Neuronal stem cell (in vitro differentiated cells): ENCODE data around the gene PIK3CD.

Experiments used
- DNase-seq: peaks from one replicate; pipeline ENCODE4 v3.0.0-alpha.2; 2013; ENCODE audit warnings: low spot score
- H2AFZ ChIP-seq: one replicate; pipeline ENCODE4 v1.6.1; 2013; ENCODE audit warnings: mild to moderate bottlenecking, low read length, inconsistent platforms
- H2AK5ac ChIP-seq: 2 replicates; pipeline ENCODE4 v1.6.1; 2013; ENCODE audit warnings: low read depth, mild to moderate bottlenecking, inconsistent platforms, low read length, moderate library complexity, mixed read lengths
- H2BK120ac ChIP-seq: 2 replicates; pipeline ENCODE4 v1.6.1; 2013; ENCODE audit warnings: low read depth, mild to moderate bottlenecking, inconsistent platforms, low read length, moderate library complexity, mixed read lengths
- H2BK12ac ChIP-seq: one replicate; pipeline ENCODE4 v1.6.1; 2013; ENCODE audit warnings: low read length, inconsistent platforms
- H2BK15ac ChIP-seq: 2 replicates; pipeline ENCODE4 v1.6.1; 2013; ENCODE audit warnings: mild to moderate bottlenecking, low read length, inconsistent platforms, mixed read lengths
- H2BK5ac ChIP-seq: one replicate; pipeline ENCODE4 v1.6.1; 2013; ENCODE audit warnings: inconsistent platforms, mild to moderate bottlenecking, low read length, moderate library complexity
- H3K14ac ChIP-seq: one replicate; pipeline ENCODE4 v1.6.1; 2013; ENCODE audit warnings: low read length, inconsistent platforms
- H3K18ac ChIP-seq: 2 replicates; pipeline ENCODE4 v1.6.1; 2013; ENCODE audit warnings: low read length, inconsistent platforms
- H3K23ac ChIP-seq: 2 replicates; pipeline ENCODE4 v1.6.1; 2013; ENCODE audit warnings: low read depth, mild to moderate bottlenecking, mixed read lengths, low read length, inconsistent platforms; ENCODE audit not compliant: poor library complexity
- H3K27ac ChIP-seq: replicated peaks from 3 replicates; pipeline ENCODE4 v1.5.1; 2013; ENCODE audit warnings: low read length, inconsistent platforms
- H3K27me3 ChIP-seq, 3 experiments: 2 replicates each; pipeline ENCODE4 v1.6.1; 2013; ENCODE audit warnings: low read length in 3 of 3, mild to moderate bottlenecking in 2 of 3, inconsistent platforms in 1 of 3, low read depth in 1 of 3, mixed read lengths in 1 of 3, moderate library complexity in 1 of 3; ENCODE audit not compliant: control insufficient read depth in 3 of 3, insufficient read depth in 3 of 3
- H3K36me3 ChIP-seq, 2 donors: replicated peaks in 1 of 2; 2 replicates each; pipeline ENCODE4 v1.6.1; 2013; ENCODE audit warnings: low read length in 2 of 2; ENCODE audit not compliant: control insufficient read depth in 2 of 2, insufficient read depth in 2 of 2
- H3K4ac ChIP-seq: 2 replicates; pipeline ENCODE4 v1.6.1; 2013; ENCODE audit warnings: inconsistent platforms, mild to moderate bottlenecking, low read length, moderate library complexity
- H3K4me1 ChIP-seq, 2 donors: 1 replicate in 1 of 2; 2 replicates in 1 of 2; pipeline ENCODE4 v1.6.1; 2013; ENCODE audit warnings: low read length in 2 of 2, low read depth in 1 of 2; ENCODE audit not compliant: control insufficient read depth in 2 of 2, insufficient read depth in 1 of 2
- H3K4me2 ChIP-seq: one replicate; pipeline ENCODE4 v1.6.1; 2013; ENCODE audit warnings: mild to moderate bottlenecking, low read length, inconsistent platforms; ENCODE audit not compliant: insufficient read depth, poor library complexity, severe bottlenecking
- H3K4me3 ChIP-seq, 2 donors: 2 replicates each; pipeline ENCODE4 v1.5.1; 2013; ENCODE audit warnings: low read length in 2 of 2, mild to moderate bottlenecking in 2 of 2, inconsistent platforms in 1 of 2, moderate library complexity in 1 of 2
- H3K79me1 ChIP-seq: one replicate; pipeline ENCODE4 v1.6.1; 2013; ENCODE audit warnings: low read depth, mild to moderate bottlenecking, inconsistent platforms, low read length, moderate library complexity
- H3K9ac ChIP-seq: one replicate; pipeline ENCODE4 v1.6.1; 2013; ENCODE audit warnings: mild to moderate bottlenecking, low read depth, low read length, inconsistent platforms; ENCODE audit not compliant: poor library complexity
- H3K9me3 ChIP-seq, 2 donors: replicated peaks in 1 of 2; 2 replicates each; pipeline versions ENCODE3 to v1.6.1; 2013; ENCODE audit warnings: low read length in 2 of 2, mild to moderate bottlenecking in 2 of 2, inconsistent platforms in 1 of 2, low read depth in 1 of 2, mixed read lengths in 1 of 2, moderate library complexity in 1 of 2; ENCODE audit not compliant: control insufficient read depth in 2 of 2, insufficient read depth in 1 of 2
- H4K8ac ChIP-seq: one replicate; pipeline ENCODE4 v1.6.1; 2013; ENCODE audit warnings: low read depth, mild to moderate bottlenecking, inconsistent platforms, low read length, moderate library complexity
- H4K91ac ChIP-seq: one replicate; pipeline ENCODE4 v1.6.1; 2013; ENCODE audit warnings: low read length, low read depth, mild to moderate bottlenecking, inconsistent platforms; ENCODE audit not compliant: poor library complexity
- WGBS, 2 donors: extraction: QIAGEN DNeasy Blood & Tissue Kit; methylation state at CpG; one replicate each; pipeline ENCODE4 v1.1.7; 2013; ENCODE audit warnings: missing lambda C conversion rate in 2 of 2, mixed read lengths in 1 of 2; ENCODE audit not compliant: insufficient read length in 2 of 2, insufficient replicate concordance in 1 of 2; ENCODE audit errors: extremely low coverage in 2 of 2; 5-methylcytosine and 5-hydroxymethylcytosine counted together

The PIK3CD gene

DNA sequence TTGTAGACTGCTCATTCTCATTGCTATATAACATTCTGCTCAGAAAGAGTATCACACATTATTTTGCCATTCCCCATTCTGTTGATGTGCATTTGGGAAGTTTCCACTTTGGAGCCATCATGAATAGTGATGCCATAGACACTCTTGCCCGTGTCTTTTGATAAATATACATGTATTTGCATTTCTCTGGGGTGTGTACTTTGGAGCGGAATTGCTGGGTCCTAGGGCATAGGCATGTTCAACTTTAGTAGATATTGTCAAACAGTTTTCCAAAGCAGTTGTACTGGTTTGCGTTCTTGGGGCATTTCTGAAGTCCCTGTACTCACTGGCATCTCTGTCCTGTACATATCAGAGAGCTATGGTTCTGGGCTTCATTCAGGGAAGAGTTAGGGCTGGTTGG, 52.1 kb downstream of the PIK3CD start:
- WGBS, 2 donors = no CpG with 5 or more reads among the region's 3 CpGs
- H2AK5ac ChIP-seq = no peak overlapping the region

DNA sequence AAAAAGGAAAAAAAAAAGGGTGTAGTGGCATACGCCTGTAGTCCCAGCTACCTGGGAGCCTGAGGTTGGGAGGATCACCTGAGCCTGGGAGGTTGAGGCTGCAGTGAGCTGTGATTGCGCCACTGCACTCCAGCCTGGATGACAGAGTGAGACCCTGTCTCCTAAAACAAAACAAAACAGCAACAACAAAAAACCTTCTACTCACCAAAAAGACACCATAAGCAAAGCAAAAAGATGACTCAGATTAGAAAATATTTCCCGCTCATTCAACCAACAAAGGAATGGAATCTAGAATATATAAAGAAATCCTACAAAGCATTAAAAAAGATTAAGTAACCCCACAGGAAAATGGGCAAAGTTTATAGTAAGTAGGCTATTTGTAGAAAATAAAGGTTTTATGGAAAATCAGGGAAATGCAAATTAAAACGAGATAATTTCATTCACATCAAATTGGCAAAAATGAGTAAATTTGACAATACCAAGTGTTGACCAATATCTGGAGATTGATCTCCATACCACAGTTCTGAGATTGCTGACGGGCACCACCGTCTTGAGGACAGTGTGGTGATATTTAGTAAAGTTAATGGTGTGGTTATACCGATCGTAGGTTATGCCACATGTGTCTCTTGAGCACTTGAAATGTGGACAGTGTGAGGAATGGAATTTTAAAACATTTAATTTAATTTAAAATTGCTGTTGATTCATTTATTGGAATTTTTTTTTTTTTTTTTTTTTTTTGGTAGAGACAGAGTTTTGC, 54.0 kb downstream of the PIK3CD start:
- H3K9me3 ChIP-seq = peaks cover 6 to 10% of the 10 kb centered on the region in 2 donors
- no peak overlapping the region for H3K4ac ChIP-seq
- H3K4me3 ChIP-seq = no peak overlapping the region
- no peak overlapping the region for H2BK5ac ChIP-seq
- H2BK12ac ChIP-seq = no peak overlapping the region
- no CpG with 5 or more reads among the region's 8 CpGs for WGBS, 2 donors
- H3K14ac ChIP-seq = no peak overlapping the region
- H3K36me3 ChIP-seq = no peaks in the 10 kb centered on the region
- no peak overlapping the region for H4K91ac ChIP-seq
- H2BK15ac ChIP-seq = no peak overlapping the region
- H2BK120ac ChIP-seq = no peak overlapping the region
- no peak overlapping the region for H3K27ac ChIP-seq
- no peak overlapping the region for H3K9ac ChIP-seq
- H2AK5ac ChIP-seq = no peak overlapping the region
- H2AFZ ChIP-seq = no peak overlapping the region
- H3K4me1 ChIP-seq = no peaks in the 10 kb centered on the region
- no peak overlapping the region for H3K18ac ChIP-seq
- H3K27me3 ChIP-seq = peaks cover 0 to 6% (median 0%) of the 10 kb centered on the region in 3 experiments
- no peak overlapping the region for H3K23ac ChIP-seq
- H4K8ac ChIP-seq = no peak overlapping the region
- no peak overlapping the region for H3K4me2 ChIP-seq
- no peak for DNase-seq
- no peaks in the 10 kb centered on the region for H3K79me1 ChIP-seq

More for the DNA sequence above, 52.1 kb downstream of the PIK3CD start:
- H4K91ac ChIP-seq = no peak overlapping the region
- H3K4me1 ChIP-seq = no peaks in the 10 kb centered on the region
- no peaks in the 10 kb centered on the region for H3K36me3 ChIP-seq
- no peak overlapping the region for H3K18ac ChIP-seq
- no peak overlapping the region for H2BK5ac ChIP-seq
- H2AFZ ChIP-seq = no peak overlapping the region
- H2BK15ac ChIP-seq = no peak overlapping the region
- no peak overlapping the region for H3K4ac ChIP-seq
- no peak overlapping the region for H2BK120ac ChIP-seq
- H3K79me1 ChIP-seq = no peaks in the 10 kb centered on the region
- no peak overlapping the region for H2BK12ac ChIP-seq
- no peak overlapping the region for H3K14ac ChIP-seq
- H3K23ac ChIP-seq = no peak overlapping the region
- H4K8ac ChIP-seq = no peak overlapping the region
- peaks cover 0 to 15% (median 0%) of the 10 kb centered on the region in 3 experiments for H3K27me3 ChIP-seq
- H3K9me3 ChIP-seq = peaks cover 6 to 10% of the 10 kb centered on the region in 2 donors
- H3K4me2 ChIP-seq = no peak overlapping the region
- no peak overlapping the region for H3K4me3 ChIP-seq
- H3K27ac ChIP-seq = no peak overlapping the region
- no peak overlapping the region for H3K9ac ChIP-seq
- no peak for DNase-seq

DNA sequence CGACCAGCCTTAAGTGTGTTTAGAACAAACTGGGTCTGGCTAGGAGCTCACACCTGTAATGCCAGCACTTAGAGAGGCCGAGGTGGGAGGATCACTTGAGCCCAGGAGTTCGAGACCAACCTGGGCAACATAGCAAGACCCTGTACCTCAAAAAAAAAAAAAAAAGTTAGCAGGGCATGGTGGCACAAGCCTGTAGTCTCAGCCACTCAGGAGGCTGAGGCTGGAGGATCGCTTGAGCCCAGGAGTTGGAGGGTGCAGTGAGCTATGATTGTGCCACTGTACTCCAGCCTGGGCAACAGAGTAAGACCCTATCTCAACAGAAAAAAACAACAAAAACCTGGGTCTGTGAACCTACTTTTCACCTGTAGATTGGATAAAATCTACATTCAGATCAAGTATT, 54.6 kb downstream of the PIK3CD start:
- Histone ChIP-seq H3K4me3 (no peak overlapping the region), H4K8ac (no peak overlapping the region), H3K9ac (no peak overlapping the region), H3K79me1 (no peaks in the 10 kb centered on the region), H3K23ac (no peak overlapping the region), H3K18ac (no peak overlapping the region), H3K14ac (no peak overlapping the region), H2BK120ac (no peak overlapping the region), H3K36me3 (no peaks in the 10 kb centered on the region), H3K4ac (no peak overlapping the region), H3K9me3 (peaks cover 6 to 10% of the 10 kb centered on the region in 2 donors), H4K91ac (no peak overlapping the region), H3K27ac (no peak overlapping the region), H2BK15ac (no peak overlapping the region), H3K4me1 (no peaks in the 10 kb centered on the region), H2BK5ac (no peak overlapping the region), H3K4me2 (no peak overlapping the region), H3K27me3 (no peaks in the 10 kb centered on the region), H2AK5ac (no peak overlapping the region), H2BK12ac (no peak overlapping the region), H2AFZ (no peak overlapping the region)
- WGBS, 2 donors = no CpG with 5 or more reads among the region's 4 CpGs
- DNase-seq = no peak

DNA sequence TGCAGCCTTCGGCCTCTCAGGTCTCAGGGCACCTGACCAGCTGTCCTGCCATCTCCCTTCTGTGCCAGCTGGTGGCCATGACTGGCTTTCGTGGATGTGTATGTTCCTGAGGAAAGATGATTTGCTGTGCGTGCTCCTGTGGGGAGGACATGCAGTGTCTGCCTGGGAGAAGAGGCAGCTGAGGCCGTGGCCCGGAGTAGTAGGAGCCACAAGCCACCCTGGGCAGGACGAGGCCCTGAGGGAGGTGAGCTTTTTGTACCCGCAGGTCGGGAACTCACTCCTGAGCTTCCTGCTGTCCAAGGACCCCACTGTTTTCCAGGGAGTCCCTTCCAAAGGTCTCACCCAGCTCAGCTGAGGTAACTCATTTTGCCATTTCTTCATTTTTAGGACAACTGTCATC, 58.5 kb downstream of the PIK3CD start:
- H4K8ac ChIP-seq = no peak overlapping the region
- no peak overlapping the region for H3K4me2 ChIP-seq
- H3K14ac ChIP-seq = no peak overlapping the region
- H2BK12ac ChIP-seq = no peak overlapping the region
- no peak overlapping the region for H3K4me3 ChIP-seq
- no CpG with 5 or more reads among the region's 8 CpGs for WGBS, 2 donors
- no peak overlapping the region for H2BK5ac ChIP-seq
- H2BK120ac ChIP-seq = no peak overlapping the region
- no peak overlapping the region for H2AFZ ChIP-seq
- DNase-seq = no peak
- no peak overlapping the region for H2AK5ac ChIP-seq
- H3K23ac ChIP-seq = no peak overlapping the region
- no peaks in the 10 kb centered on the region for H3K4me1 ChIP-seq
- H3K36me3 ChIP-seq = no peaks in the 10 kb centered on the region
- no peaks in the 10 kb centered on the region for H3K9me3 ChIP-seq
- H2BK15ac ChIP-seq = no peak overlapping the region
- H3K4ac ChIP-seq = no peak overlapping the region
- no peaks in the 10 kb centered on the region for H3K79me1 ChIP-seq
- no peak overlapping the region for H4K91ac ChIP-seq
- H3K27ac ChIP-seq = no peak overlapping the region
- H3K27me3 ChIP-seq = no peaks in the 10 kb centered on the region
- H3K18ac ChIP-seq = no peak overlapping the region
- no peak overlapping the region for H3K9ac ChIP-seq
